Heart left ventricle (tissue), 13 donors: ENCODE results near the gene TACC3.

Source experiments
- POLR2A ChIP-seq, 2 donors: fragments of 450-650 bp; IDR thresholded peaks; one replicate each; pipeline ENCODE4 v1.6.1; 2017; ENCODE audit warnings: antibody characterized with exemption in 2 of 2, mild to moderate bottlenecking in 2 of 2, moderate library complexity in 2 of 2
- TF ChIP-seq, protein P1 (sequence below), 12 donors: fragments of 200-600 bp; sonication (generic) in 4 of 12; IDR thresholded peaks; one replicate each; pipeline versions ENCODE4 v1.5.0 to v1.8.0; 2018 to 2022; ENCODE audit warnings: antibody characterized with exemption in 12 of 12, mild to moderate bottlenecking in 5 of 12
- donor health status: ischemic (EF 13 %, LVEDD 7.1; RV severe dilation, severe dysfunction).
- donor health status: DM: no; HTN: yes; CAD: no.
- donor health status: DM: no; HTN: no; CAD: no.
- donor health status: ischemic (EF 25% LVEDD 6.9; RV normal size, moderate dysfunction).
- donor health status: ischemic (EF 25% LVEDD 5.7; RV mildly dilated, moderate dysfunction).
- donor health status: ischemic (EF 35%, LVEDD 5.7; RV mildly dilated, moderate dysfunction).
- donor health status: nonischemic (EF 11% LVEDD 7.7; RV severe dilation, severe dysfunction).
- donor health status: DM: yes; HTN: yes; CAD: no.
- donor health status: PGD.
- donor health status: ischemic (EF 29% LVEDD 5.4; RV normal size, mild dysfunction).
- donor health status: nonischemic (EF 23%, LVEDD 6.1; RV moderate dilation, normal function).

DNA sequence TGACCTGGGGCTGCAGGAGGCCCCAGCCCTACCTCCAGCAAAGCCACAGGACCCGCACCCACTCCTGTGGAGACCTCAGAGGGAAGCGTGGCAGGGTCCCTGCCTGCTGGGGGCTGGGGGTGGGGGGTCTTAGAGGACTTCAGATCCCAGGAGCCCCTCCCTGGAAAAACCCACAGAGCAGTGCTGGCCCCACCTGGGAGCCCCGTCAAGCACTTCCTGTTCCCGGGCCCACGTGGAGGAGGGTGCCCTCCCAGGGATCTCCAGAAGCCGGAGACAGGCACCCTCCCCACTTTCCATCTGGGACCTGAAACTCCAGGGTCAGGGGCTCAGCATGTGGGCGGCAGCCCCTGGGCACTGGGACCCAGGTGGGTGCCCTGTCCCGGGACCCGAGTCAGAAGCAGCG is 32.0 kb downstream of the TACC3 start:
- TF ChIP-seq, protein P1, sequence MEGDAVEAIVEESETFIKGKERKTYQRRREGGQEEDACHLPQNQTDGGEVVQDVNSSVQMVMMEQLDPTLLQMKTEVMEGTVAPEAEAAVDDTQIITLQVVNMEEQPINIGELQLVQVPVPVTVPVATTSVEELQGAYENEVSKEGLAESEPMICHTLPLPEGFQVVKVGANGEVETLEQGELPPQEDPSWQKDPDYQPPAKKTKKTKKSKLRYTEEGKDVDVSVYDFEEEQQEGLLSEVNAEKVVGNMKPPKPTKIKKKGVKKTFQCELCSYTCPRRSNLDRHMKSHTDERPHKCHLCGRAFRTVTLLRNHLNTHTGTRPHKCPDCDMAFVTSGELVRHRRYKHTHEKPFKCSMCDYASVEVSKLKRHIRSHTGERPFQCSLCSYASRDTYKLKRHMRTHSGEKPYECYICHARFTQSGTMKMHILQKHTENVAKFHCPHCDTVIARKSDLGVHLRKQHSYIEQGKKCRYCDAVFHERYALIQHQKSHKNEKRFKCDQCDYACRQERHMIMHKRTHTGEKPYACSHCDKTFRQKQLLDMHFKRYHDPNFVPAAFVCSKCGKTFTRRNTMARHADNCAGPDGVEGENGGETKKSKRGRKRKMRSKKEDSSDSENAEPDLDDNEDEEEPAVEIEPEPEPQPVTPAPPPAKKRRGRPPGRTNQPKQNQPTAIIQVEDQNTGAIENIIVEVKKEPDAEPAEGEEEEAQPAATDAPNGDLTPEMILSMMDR (IDR thresholded peaks at IDR 0.05): no peak
- TF ChIP-seq POLR2A (IDR thresholded peaks at IDR 0.05): no peak
